PC-9 (cell line): Measurements from ENCODE around the gene IQCK.

Experiments used
- EZH2 ChIP-seq: fragments of 200-600 bp; sonication (generic); IDR thresholded peaks from 2 replicates; pipeline ENCODE4 v1.8.0; 2017; ENCODE audit warnings: antibody characterized with exemption, low read depth
- TF ChIP-seq, protein P1 (sequence below): fragments of 200-600 bp; sonication (generic); conservative IDR thresholded peaks from 2 replicates; pipeline ENCODE4 v1.6.1; 2017; ENCODE audit warnings: mixed run types, antibody characterized with exemption, mild to moderate bottlenecking, moderate library complexity

DNA sequence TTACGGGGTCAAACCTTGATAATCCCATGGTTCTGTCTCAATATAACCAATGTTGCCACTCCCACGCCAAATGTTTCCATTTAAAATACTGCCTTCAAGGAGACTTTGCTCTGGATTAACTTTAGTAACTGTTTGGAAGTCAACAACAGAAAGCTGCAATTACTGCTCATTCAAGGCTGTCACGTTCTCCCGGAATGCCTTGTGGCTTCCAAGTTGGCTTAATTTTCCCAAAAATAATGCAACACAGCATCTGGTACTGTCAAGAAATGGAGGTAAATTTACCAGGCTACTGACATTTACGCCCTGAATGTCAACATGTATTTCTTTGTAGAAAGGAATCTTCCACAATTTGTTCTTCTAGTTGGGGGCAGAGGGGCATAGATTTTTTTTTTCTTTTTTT, 128.4 kb downstream of the IQCK start:
- TF ChIP-seq, protein P1, sequence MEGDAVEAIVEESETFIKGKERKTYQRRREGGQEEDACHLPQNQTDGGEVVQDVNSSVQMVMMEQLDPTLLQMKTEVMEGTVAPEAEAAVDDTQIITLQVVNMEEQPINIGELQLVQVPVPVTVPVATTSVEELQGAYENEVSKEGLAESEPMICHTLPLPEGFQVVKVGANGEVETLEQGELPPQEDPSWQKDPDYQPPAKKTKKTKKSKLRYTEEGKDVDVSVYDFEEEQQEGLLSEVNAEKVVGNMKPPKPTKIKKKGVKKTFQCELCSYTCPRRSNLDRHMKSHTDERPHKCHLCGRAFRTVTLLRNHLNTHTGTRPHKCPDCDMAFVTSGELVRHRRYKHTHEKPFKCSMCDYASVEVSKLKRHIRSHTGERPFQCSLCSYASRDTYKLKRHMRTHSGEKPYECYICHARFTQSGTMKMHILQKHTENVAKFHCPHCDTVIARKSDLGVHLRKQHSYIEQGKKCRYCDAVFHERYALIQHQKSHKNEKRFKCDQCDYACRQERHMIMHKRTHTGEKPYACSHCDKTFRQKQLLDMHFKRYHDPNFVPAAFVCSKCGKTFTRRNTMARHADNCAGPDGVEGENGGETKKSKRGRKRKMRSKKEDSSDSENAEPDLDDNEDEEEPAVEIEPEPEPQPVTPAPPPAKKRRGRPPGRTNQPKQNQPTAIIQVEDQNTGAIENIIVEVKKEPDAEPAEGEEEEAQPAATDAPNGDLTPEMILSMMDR, result no peak
- no peak for TF ChIP-seq EZH2
